ENCODE measurements around the gene ENDOV.

ENDOV gene

GRCh38 chr17:80427366-80428282, 12.7 kb downstream of the ENDOV start:
- no peak for TF ChIP-seq ZBTB7A (IDR thresholded peaks at IDR 0.05; ENCODE audit: low read depth)
- TF ChIP-seq TCF12 (IDR thresholded peaks at IDR 0.05; ENCODE audit: low read depth) = no peak
- no peak for TF ChIP-seq NFIC (IDR thresholded peaks at IDR 0.05)
- no peak for TF ChIP-seq FOXM1 (IDR thresholded peaks at IDR 0.05; ENCODE audit: borderline replicate concordance, low read depth)
- no peak for TF ChIP-seq MAX (IDR thresholded peaks at IDR 0.05)
- no peak for TF ChIP-seq YY1 (IDR thresholded peaks at IDR 0.05; ENCODE audit: low read depth)
- TF ChIP-seq TAF1 (IDR thresholded peaks at IDR 0.05; ENCODE audit: low read depth) = no peak
- TF ChIP-seq CREB1 (IDR thresholded peaks at IDR 0.05; ENCODE audit: low read depth) = no peak
- TF ChIP-seq EGR1 (IDR thresholded peaks at IDR 0.05) = no peak

- TF ChIP-seq EP300 (IDR thresholded peaks at IDR 0.05; ENCODE audit: borderline replicate concordance) (no peak), YY1 (IDR thresholded peaks at IDR 0.05; ENCODE audit: low read depth) (no peak), TCF12 (IDR thresholded peaks at IDR 0.05; ENCODE audit: low read depth) (no peak), TEAD4 (IDR thresholded peaks at IDR 0.05) (no peak), NFIC (IDR thresholded peaks at IDR 0.05) (no peak), CREB1 (IDR thresholded peaks at IDR 0.05; ENCODE audit: low read depth) (no peak), TAF1 (IDR thresholded peaks at IDR 0.05; ENCODE audit: low read depth) (no peak), CEBPB (IDR thresholded peaks at IDR 0.05) (no peak), REST (IDR thresholded peaks at IDR 0.05; ENCODE audit: low read depth) (no peak), MAX (IDR thresholded peaks at IDR 0.05) (no peak), EGR1 (IDR thresholded peaks at IDR 0.05) (no peak), FOXM1 (IDR thresholded peaks at IDR 0.05; ENCODE audit: borderline replicate concordance, low read depth) (no peak), ZBTB7A (IDR thresholded peaks at IDR 0.05; ENCODE audit: low read depth) (no peak), RAD21 (IDR thresholded peaks at IDR 0.05; ENCODE audit: low read depth) (no peak), USF1 (IDR thresholded peaks at IDR 0.05) (no peak)
Observed at GRCh38 chr17:80428363-80428762, 13.4 kb downstream of the ENDOV start.

GRCh38 chr17:80428796-80429195, 13.8 kb downstream of the ENDOV start:
- TF ChIP-seq CEBPB (IDR thresholded peaks at IDR 0.05) = no peak
- TF ChIP-seq EGR1 (IDR thresholded peaks at IDR 0.05) = no peak
- no peak for TF ChIP-seq TAF1 (IDR thresholded peaks at IDR 0.05; ENCODE audit: low read depth)
- no peak for TF ChIP-seq USF1 (IDR thresholded peaks at IDR 0.05)

GRCh38 chr17:80429356-80430275, 14.6 kb downstream of the ENDOV start:
- no peak for TF ChIP-seq MAX (IDR thresholded peaks at IDR 0.05)
- TF ChIP-seq TAF1 (IDR thresholded peaks at IDR 0.05; ENCODE audit: low read depth) = no peak
- no peak for TF ChIP-seq YY1 (IDR thresholded peaks at IDR 0.05; ENCODE audit: low read depth)
- no peak for TF ChIP-seq EP300 (IDR thresholded peaks at IDR 0.05; ENCODE audit: borderline replicate concordance)
- TF ChIP-seq EGR1 (IDR thresholded peaks at IDR 0.05) = no peak
- no peak for TF ChIP-seq ZBTB7A (IDR thresholded peaks at IDR 0.05; ENCODE audit: low read depth)
- TF ChIP-seq RAD21 (IDR thresholded peaks at IDR 0.05; ENCODE audit: low read depth) = no peak
- no peak for TF ChIP-seq TCF12 (IDR thresholded peaks at IDR 0.05; ENCODE audit: low read depth)
- no peak for TF ChIP-seq USF1 (IDR thresholded peaks at IDR 0.05)
- TF ChIP-seq REST (IDR thresholded peaks at IDR 0.05; ENCODE audit: low read depth) = no peak
- no peak for TF ChIP-seq TEAD4 (IDR thresholded peaks at IDR 0.05)
- no peak for TF ChIP-seq NFIC (IDR thresholded peaks at IDR 0.05)
- no peak for TF ChIP-seq FOXM1 (IDR thresholded peaks at IDR 0.05; ENCODE audit: borderline replicate concordance, low read depth)
- TF ChIP-seq CREB1 (IDR thresholded peaks at IDR 0.05; ENCODE audit: low read depth) = no peak
- no peak for TF ChIP-seq CEBPB (IDR thresholded peaks at IDR 0.05)

All from Ishikawa (cell line).